SU-DHL-6 (cell line): ENCODE measurements around the gene SLC12A2.

Source experiments
- H2AFZ ChIP-seq: fragments of 200-600 bp; sonication (generic); 2 replicates; pipeline ENCODE4 v1.6.1; 2014; ENCODE audit warnings: low read depth, mild to moderate bottlenecking, moderate library complexity, mixed read lengths, antibody characterized with exemption, low read length; ENCODE audit not compliant: severe bottlenecking
- H3F3A ChIP-seq: fragments of 200-600 bp; shearing (Covaris generic); 2 replicates; pipeline ENCODE4 v1.6.0; 2016; ENCODE audit warnings: antibody characterized with exemption, mild to moderate bottlenecking; ENCODE audit not compliant: insufficient read depth
- H3K27ac ChIP-seq: fragments of 200-600 bp; sonication (generic); 2 replicates; pipeline ENCODE4 v1.5.1; 2016; ENCODE audit warnings: low read depth, mild to moderate bottlenecking, low read length, moderate library complexity, mixed read lengths
- H3K27me3 ChIP-seq: fragments of 200-600 bp; sonication (generic), shearing (Covaris generic); 2 replicates; pipeline ENCODE4 v1.6.0; 2014; ENCODE audit warnings: mild to moderate bottlenecking, low read length
- H3K36me3 ChIP-seq: fragments of 200-600 bp; sonication (generic); 2 replicates; pipeline ENCODE4 v1.6.1; 2014; ENCODE audit warnings: mild to moderate bottlenecking, low read length, mixed read lengths
- H3K4me2 ChIP-seq: fragments of 300-600, 200-600 bp; shearing (Covaris generic), sonication (generic); 2 replicates; pipeline ENCODE4 v1.6.0; 2014; ENCODE audit warnings: low read length, low read depth, mild to moderate bottlenecking; ENCODE audit not compliant: poor library complexity, severe bottlenecking
- H3K4me3 ChIP-seq: fragments of 200-600 bp; sonication (generic); 2 replicates; pipeline ENCODE4 v1.5.1; 2014; ENCODE audit warnings: antibody characterized with exemption, low read length, mild to moderate bottlenecking, mixed read lengths; ENCODE audit not compliant: insufficient read depth, poor library complexity, severe bottlenecking
- H3K79me2 ChIP-seq: fragments of 200-600 bp; sonication (generic); 2 replicates; pipeline ENCODE4 v1.6.1; 2014; ENCODE audit warnings: mild to moderate bottlenecking, low read length, moderate library complexity; ENCODE audit not compliant: insufficient read depth
- H3K9ac ChIP-seq: fragments of 200-600 bp; sonication (generic); 2 replicates; pipeline ENCODE4 v1.7.0; 2014; ENCODE audit warnings: mild to moderate bottlenecking, low read length
- H3K9me2 ChIP-seq: fragments of 200-600 bp; sonication (generic); replicated peaks from 2 replicates; pipeline ENCODE4 v1.6.1; 2014; ENCODE audit warnings: low read length; ENCODE audit not compliant: insufficient read depth
- H3K9me3 ChIP-seq: fragments of 200-600 bp; sonication (generic); 2 replicates; pipeline ENCODE4 v1.6.1; 2014; ENCODE audit warnings: low read length, mixed read lengths; ENCODE audit not compliant: insufficient read depth
- H4K20me1 ChIP-seq: fragments of 200-600 bp; sonication (generic); 2 replicates; pipeline ENCODE4 v1.6.1; 2014; ENCODE audit warnings: low read depth, mild to moderate bottlenecking, antibody characterized with exemption, low read length, moderate library complexity, mixed read lengths
- EZH2phosphoT487 ChIP-seq: fragments of 200-600 bp; sonication (generic), shearing (Covaris generic); conservative IDR thresholded peaks from 2 replicates; pipeline ENCODE4 v1.6.1; 2018; ENCODE audit warnings: mild to moderate bottlenecking, antibody characterized with exemption, low read length, moderate library complexity, mixed read lengths
- TF ChIP-seq, protein P1 (sequence below): fragments of 200-600 bp; sonication (generic); IDR thresholded peaks from one replicate; pipeline ENCODE4 v1.5.1; 2017; ENCODE audit warnings: antibody characterized with exemption, mild to moderate bottlenecking, low read length, moderate library complexity; ENCODE audit not compliant: insufficient read depth, poor library complexity, severe bottlenecking

Gene SLC12A2

DNA sequence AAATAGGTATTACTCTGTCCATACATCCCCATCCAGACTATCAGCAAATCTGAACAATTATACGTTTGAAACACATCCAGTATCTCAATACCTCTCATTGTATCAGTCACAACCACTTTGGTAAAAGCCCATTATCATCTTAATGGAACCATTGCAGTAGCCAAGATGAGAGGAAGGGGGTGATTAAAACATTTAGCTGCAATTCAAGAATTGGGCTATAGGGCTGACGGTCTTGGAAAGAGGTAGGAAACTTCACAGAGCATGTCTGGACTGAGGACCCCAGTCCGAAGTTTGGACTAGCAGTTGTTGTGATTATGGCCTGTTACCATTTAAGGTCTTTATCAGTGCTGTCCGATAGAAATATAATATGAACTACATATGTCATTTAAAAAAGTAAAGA is 8.6 kb downstream of the SLC12A2 start:
- H3K9ac ChIP-seq, result no peak overlapping the region
- no peak overlapping the region for H2AFZ ChIP-seq
- no peaks in the 10 kb centered on the region for H3K9me2 ChIP-seq
- peaks cover 17% of the 10 kb centered on the region; the same call in 1 of the 2 replicates for H3K9me3 ChIP-seq
- H4K20me1 ChIP-seq, result no peaks in the 10 kb centered on the region
- H3K4me2 ChIP-seq, result no peak overlapping the region
- peaks cover 18% of the 10 kb centered on the region for H3K36me3 ChIP-seq
- no peak overlapping the region for H3K4me3 ChIP-seq
- H3K79me2 ChIP-seq, result peaks cover 99% of the 10 kb centered on the region
- no peaks in the 10 kb centered on the region for H3K27me3 ChIP-seq
- no peak overlapping the region for H3K27ac ChIP-seq
- no peak for TF ChIP-seq EZH2phosphoT487
- TF ChIP-seq, protein P1, sequence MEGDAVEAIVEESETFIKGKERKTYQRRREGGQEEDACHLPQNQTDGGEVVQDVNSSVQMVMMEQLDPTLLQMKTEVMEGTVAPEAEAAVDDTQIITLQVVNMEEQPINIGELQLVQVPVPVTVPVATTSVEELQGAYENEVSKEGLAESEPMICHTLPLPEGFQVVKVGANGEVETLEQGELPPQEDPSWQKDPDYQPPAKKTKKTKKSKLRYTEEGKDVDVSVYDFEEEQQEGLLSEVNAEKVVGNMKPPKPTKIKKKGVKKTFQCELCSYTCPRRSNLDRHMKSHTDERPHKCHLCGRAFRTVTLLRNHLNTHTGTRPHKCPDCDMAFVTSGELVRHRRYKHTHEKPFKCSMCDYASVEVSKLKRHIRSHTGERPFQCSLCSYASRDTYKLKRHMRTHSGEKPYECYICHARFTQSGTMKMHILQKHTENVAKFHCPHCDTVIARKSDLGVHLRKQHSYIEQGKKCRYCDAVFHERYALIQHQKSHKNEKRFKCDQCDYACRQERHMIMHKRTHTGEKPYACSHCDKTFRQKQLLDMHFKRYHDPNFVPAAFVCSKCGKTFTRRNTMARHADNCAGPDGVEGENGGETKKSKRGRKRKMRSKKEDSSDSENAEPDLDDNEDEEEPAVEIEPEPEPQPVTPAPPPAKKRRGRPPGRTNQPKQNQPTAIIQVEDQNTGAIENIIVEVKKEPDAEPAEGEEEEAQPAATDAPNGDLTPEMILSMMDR, result no peak
- no peaks in the 10 kb centered on the region for H3F3A ChIP-seq

DNA sequence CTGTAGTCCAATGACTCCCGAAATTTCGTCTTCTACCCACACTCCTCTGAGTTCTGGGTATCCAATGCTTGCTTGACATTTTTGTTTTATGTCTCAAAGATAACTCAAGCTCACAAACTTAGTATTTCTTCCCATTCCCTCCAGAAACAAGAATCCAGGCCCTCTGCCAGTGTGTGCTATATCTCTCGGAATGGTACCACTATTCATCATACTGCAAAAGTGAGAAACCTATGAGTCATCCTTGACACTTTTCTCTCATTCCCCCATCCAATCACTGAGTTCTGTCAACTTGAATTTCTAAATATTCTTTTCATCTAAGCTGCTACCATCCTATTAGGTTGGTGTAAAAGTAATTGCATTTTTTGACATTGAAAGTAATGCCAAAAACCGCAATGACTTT is 9.8 kb downstream of the SLC12A2 start:
- no peak for TF ChIP-seq EZH2phosphoT487
- TF ChIP-seq, protein P1, result no peak
- Histone ChIP-seq H3K4me2 (no peak overlapping the region), H3K4me3 (no peak overlapping the region), H2AFZ (no peak overlapping the region), H4K20me1 (no peaks in the 10 kb centered on the region), H3K36me3 (peaks cover 30% of the 10 kb centered on the region), H3F3A (no peaks in the 10 kb centered on the region), H3K27ac (no peak overlapping the region), H3K27me3 (no peaks in the 10 kb centered on the region), H3K79me2 (peaks cover 99% of the 10 kb centered on the region), H3K9me2 (no peaks in the 10 kb centered on the region), H3K9me3 (peaks cover 23% of the 10 kb centered on the region; the same call in 1 of the 2 replicates), H3K9ac (no peak overlapping the region)

DNA sequence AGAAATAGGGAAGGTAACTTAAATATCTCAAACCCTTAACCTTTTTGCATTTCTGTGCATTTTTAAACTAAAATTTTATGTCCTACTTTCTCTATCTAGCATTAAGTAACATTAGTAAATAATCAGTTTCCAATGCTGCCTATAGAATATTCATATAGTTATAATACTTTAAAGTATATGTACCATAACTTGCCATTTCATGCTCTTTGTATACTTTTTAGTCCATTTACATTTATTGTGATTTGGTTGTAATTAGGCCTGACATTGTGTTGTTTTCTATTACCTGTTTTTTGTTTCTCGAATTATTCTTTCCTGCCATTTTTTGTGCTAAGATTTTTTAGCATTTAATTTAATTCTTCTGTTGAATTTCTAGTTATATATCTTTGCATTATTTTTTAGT is 13.7 kb downstream of the SLC12A2 start:
- Histone ChIP-seq H3F3A (no peaks in the 10 kb centered on the region), H4K20me1 (no peaks in the 10 kb centered on the region; the same call in 1 of the 2 replicates), H3K4me3 (no peak overlapping the region), H3K4me2 (no peak overlapping the region), H2AFZ (no peak overlapping the region), H3K27me3 (no peaks in the 10 kb centered on the region), H3K9me3 (peaks cover 30% of the 10 kb centered on the region; the same call in 1 of the 2 replicates), H3K27ac (no peak overlapping the region), H3K9me2 (no peaks in the 10 kb centered on the region), H3K9ac (no peak overlapping the region), H3K36me3 (peaks cover 41% of the 10 kb centered on the region), H3K79me2 (peaks cover 99% of the 10 kb centered on the region)
- no peak for TF ChIP-seq EZH2phosphoT487
- TF ChIP-seq, protein P1, result no peak

DNA sequence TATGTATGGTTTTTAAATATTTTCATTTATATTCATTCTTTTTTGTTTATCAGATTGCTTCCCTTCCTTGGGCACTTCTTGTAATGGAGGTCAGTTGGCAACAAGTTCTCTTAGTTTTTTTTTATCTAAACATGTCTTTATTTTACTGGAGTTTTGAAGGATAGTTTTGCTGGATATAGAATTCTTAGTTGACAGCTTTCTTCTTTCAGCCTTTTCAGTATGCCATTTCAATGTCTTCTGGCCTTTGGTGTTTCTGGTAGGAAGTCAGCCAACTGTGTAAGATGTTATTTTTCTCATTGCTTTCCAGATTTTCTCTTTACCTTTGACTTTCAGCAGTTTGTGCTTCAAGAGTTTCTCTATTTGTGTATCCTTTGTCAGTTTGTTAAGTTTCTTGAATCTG is 14.2 kb downstream of the SLC12A2 start:
- Histone ChIP-seq H3K9ac (no peak overlapping the region), H3K9me2 (no peaks in the 10 kb centered on the region), H3K79me2 (peaks cover 97% of the 10 kb centered on the region), H3F3A (no peaks in the 10 kb centered on the region), H2AFZ (no peak overlapping the region), H3K4me3 (no peak overlapping the region), H3K9me3 (peaks cover 30% of the 10 kb centered on the region; the same call in 1 of the 2 replicates), H3K27ac (no peak overlapping the region), H4K20me1 (no peaks in the 10 kb centered on the region; the same call in 1 of the 2 replicates), H3K36me3 (peaks cover 41% of the 10 kb centered on the region), H3K4me2 (no peak overlapping the region), H3K27me3 (no peaks in the 10 kb centered on the region)
- TF ChIP-seq, protein P1, result no peak
- TF ChIP-seq EZH2phosphoT487, result no peak
